Measurements from ENCODE around the gene BRCA1. TPM values are rescaled to one million over a fixed set of nuclear protein-coding genes. Genes with fewer than 3 reads are reported as not detected.

Gene BRCA1
- total RNA-seq, 1 experiment from 2014 or later = 18.1 TPM

DNA sequence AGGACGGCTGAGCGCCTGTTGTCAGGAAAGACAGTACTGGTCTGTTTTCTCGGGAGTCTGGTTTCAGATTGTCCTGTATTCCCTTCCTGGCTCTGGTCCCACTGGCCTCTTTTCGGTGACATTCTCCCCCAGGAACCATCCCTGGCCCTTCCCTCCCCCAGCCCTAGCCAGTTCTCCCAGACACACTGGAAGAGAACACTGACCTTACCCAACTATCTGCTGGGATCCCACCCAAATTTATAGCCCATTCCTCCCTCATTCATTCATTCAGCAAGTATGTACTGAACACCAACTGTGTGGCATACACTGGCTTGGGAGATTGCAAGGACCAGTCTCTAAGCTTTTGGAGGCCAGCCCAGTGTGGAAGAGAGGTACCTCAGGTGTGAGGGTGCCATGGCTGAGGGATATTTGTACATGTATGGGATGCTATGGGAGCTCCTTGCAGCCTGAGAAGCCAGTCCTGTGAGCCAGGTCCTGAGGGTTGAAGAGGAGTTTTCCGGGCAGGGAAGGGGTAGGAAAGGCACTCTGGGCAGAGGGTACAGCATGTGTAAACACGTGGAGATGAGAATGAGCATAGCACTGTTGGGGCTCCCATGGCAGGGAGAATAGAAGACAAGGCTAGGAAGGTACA, 94.9 kb downstream of the BRCA1 start:
- no peak for DNase-seq (ENCODE audit: unreplicated experiment)
- no peak overlapping the region for H3K27ac Mint-ChIP-seq (ENCODE audit: low read depth, unreplicated experiment)
- ChIA-PET CTCF (interaction anchor here (0.5 to 0.7 kb wide), 2 partner anchors 32 to 89 kb away, joined by 3 read pairs; partner anchors contain the start of gene RPL27), POLR2A (interaction anchor here (0.6 to 2.0 kb wide), 5 partner anchors 9 to 1799 kb away, joined by 3 to 6 read pairs (median 3); partner anchors contain the start of gene RPL27)
- TF ChIP-seq, protein P1, sequence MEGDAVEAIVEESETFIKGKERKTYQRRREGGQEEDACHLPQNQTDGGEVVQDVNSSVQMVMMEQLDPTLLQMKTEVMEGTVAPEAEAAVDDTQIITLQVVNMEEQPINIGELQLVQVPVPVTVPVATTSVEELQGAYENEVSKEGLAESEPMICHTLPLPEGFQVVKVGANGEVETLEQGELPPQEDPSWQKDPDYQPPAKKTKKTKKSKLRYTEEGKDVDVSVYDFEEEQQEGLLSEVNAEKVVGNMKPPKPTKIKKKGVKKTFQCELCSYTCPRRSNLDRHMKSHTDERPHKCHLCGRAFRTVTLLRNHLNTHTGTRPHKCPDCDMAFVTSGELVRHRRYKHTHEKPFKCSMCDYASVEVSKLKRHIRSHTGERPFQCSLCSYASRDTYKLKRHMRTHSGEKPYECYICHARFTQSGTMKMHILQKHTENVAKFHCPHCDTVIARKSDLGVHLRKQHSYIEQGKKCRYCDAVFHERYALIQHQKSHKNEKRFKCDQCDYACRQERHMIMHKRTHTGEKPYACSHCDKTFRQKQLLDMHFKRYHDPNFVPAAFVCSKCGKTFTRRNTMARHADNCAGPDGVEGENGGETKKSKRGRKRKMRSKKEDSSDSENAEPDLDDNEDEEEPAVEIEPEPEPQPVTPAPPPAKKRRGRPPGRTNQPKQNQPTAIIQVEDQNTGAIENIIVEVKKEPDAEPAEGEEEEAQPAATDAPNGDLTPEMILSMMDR (IDR thresholded peaks at IDR 0.05; ENCODE audit: unreplicated experiment) = no peak
- H3K27me3 Mint-ChIP-seq (ENCODE audit: insufficient read depth, unreplicated experiment) = no peaks in the 10 kb centered on the region
- H3K36me3 Mint-ChIP-seq (ENCODE audit: insufficient read depth, unreplicated experiment) = no peaks in the 10 kb centered on the region
- peaks cover 6% of the 10 kb centered on the region for H3K4me1 Mint-ChIP-seq (ENCODE audit: insufficient read depth, unreplicated experiment)
- no peaks in the 10 kb centered on the region for H3K9me3 Mint-ChIP-seq (ENCODE audit: unreplicated experiment)
- H3K4me3 Mint-ChIP-seq (ENCODE audit: unreplicated experiment) = no peak overlapping the region
- BruUV-seq (replicated peaks) = no TSS peak
- intact Hi-C loops (cut with micrococcal nuclease) = no loop called here

DNA sequence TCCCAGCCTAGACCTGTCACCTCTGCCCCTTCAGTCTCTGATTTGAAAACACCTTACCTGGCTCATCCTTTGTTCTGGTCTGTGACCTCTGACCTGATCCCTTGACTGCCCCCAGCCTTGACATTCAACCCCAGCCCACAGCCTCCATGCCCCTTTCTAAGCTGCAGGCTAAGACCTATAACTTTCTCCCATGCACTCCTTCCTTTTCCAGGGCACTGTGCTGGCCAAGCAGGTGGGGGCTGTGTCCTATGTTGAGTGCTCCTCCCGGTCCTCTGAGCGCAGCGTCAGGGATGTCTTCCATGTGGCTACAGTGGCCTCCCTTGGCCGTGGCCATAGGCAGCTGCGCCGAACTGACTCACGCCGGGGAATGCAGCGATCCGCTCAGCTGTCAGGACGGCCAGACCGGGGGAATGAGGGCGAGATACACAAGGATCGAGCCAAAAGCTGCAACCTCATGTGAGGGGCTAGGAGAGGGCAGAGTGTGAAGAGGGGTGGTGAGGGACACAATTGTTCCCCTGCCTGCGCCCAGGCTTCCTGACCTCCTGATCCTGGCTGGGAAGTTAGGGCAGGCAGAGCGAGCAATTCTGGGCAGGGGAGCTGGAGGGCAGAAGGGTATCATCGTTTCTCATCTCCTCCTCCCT, 96.8 kb downstream of the BRCA1 start:
- ChIA-PET POLR2A (no interaction called here), CTCF (no interaction called here)
- peaks cover 12% of the 10 kb centered on the region for H3K4me1 Mint-ChIP-seq (ENCODE audit: insufficient read depth, unreplicated experiment)
- H3K9me3 Mint-ChIP-seq (ENCODE audit: unreplicated experiment) = no peaks in the 10 kb centered on the region
- H3K4me3 Mint-ChIP-seq (ENCODE audit: unreplicated experiment) = no peak overlapping the region
- intact Hi-C loops (cut with micrococcal nuclease) = loop anchor here (10.0 kb wide), 1 partner anchor 306 kb away; no protein-coding TSS in a partner anchor
- DNase-seq (ENCODE audit: unreplicated experiment) = no peak
- no peak overlapping the region for H3K27ac Mint-ChIP-seq (ENCODE audit: low read depth, unreplicated experiment)
- H3K36me3 Mint-ChIP-seq (ENCODE audit: insufficient read depth, unreplicated experiment) = no peaks in the 10 kb centered on the region
- TF ChIP-seq, protein P1 (IDR thresholded peaks at IDR 0.05; ENCODE audit: unreplicated experiment) = no peak
- H3K27me3 Mint-ChIP-seq (ENCODE audit: insufficient read depth, unreplicated experiment) = no peaks in the 10 kb centered on the region
- no TSS peak for BruUV-seq (replicated peaks)

DNA sequence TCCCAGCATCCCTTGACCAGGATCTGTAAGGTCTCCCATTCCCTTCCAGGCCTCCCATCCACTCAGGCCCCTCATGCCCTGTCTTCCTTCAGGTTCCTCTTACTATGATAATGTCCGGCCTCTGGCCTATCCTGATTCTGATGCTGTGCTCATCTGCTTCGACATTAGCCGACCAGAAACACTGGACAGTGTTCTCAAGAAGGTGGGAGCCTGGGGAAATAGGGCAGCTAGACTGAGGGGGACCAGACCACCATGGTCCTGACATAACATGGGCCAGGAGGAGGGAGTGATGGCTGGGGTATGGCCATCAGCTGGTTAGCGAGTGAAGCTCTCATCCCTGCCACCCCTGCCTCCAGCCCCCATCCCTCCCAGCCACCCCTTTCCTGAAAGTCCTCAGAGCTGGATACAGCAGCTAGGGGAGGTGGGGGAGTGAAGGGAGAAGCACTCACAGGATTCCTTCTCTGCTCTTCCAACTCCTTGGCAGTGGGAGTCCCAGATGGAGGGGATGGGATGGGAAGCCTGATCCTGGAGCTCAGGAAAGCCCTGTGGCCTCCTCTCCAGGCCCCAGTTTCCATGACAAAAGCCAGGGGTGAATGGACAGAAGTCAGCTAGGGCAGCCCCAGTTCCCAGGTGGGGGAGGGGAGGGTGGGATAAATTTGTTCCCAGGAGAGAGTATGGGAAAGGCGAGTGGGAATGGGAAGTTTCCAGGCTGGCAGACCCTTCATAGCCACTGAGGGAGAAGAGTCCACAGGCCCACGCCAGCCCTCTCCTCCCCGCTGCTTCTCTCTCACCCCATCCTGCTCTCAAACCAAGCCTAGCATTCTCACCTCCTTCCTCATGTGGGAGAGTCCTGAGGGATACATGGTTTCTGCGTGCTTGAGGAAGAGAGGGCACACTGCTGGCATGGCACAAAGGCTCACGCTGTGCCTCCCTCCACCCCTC, 97.8 kb downstream of the BRCA1 start:
- CTCF ChIA-PET = interaction anchor here (0.7 kb wide), 1 partner anchor 98 kb away, joined by 3 read pairs; no protein-coding TSS in a partner anchor
- TF ChIP-seq, protein P1 (IDR thresholded peaks at IDR 0.05; ENCODE audit: unreplicated experiment) = no peak
- BruUV-seq (replicated peaks) = no TSS peak
- Mint-ChIP-seq H3K9me3 (ENCODE audit: unreplicated experiment) (no peaks in the 10 kb centered on the region), H3K4me3 (ENCODE audit: unreplicated experiment) (no peak overlapping the region), H3K27me3 (ENCODE audit: insufficient read depth, unreplicated experiment) (no peaks in the 10 kb centered on the region), H3K4me1 (ENCODE audit: insufficient read depth, unreplicated experiment) (peaks cover 12% of the 10 kb centered on the region), H3K27ac (ENCODE audit: low read depth, unreplicated experiment) (no peak overlapping the region), H3K36me3 (ENCODE audit: insufficient read depth, unreplicated experiment) (no peaks in the 10 kb centered on the region)
- intact Hi-C loops (cut with micrococcal nuclease) = loop anchor here (10.0 kb wide), 1 partner anchor 307 kb away; no protein-coding TSS in a partner anchor
- POLR2A ChIA-PET = interaction anchor here (0.6 to 0.7 kb wide), 2 partner anchors 35 to 587 kb away, joined by 3 read pairs; no protein-coding TSS in a partner anchor
- DNase-seq (ENCODE audit: unreplicated experiment) = no peak

All from MCF 10A (cell line).